Neuron (in vitro differentiated cells): ENCODE measurements around the gene POLR1C.
"Not testable (repeated sequence)": the region's sequence is repeated elsewhere in the genome, so short reads cannot be mapped to it uniquely, and the experiment has no call there.

Experiments
- H2AFZ ChIP-seq: one replicate; pipeline ENCODE4 v1.6.1; 2013; ENCODE audit warnings: low read depth, mild to moderate bottlenecking, inconsistent platforms, low read length, moderate library complexity
- H3K27me3 ChIP-seq: one replicate; pipeline ENCODE4 v1.6.1; 2013; ENCODE audit warnings: low read length; ENCODE audit not compliant: insufficient read depth
- H3K36me3 ChIP-seq: one replicate; pipeline ENCODE4 v1.6.1; 2013; ENCODE audit warnings: low read length; ENCODE audit not compliant: insufficient read depth
- H3K4me1 ChIP-seq: one replicate; pipeline ENCODE4 v1.6.1; 2013; ENCODE audit warnings: low read length; ENCODE audit not compliant: insufficient read depth
- H3K4me3 ChIP-seq: 2 replicates; pipeline ENCODE4 v1.5.1; 2013; ENCODE audit warnings: mild to moderate bottlenecking, low read length, moderate library complexity
- H3K9me3 ChIP-seq: one replicate; pipeline ENCODE4 v1.6.1; 2013; ENCODE audit warnings: low read length

Gene POLR1C

DNA sequence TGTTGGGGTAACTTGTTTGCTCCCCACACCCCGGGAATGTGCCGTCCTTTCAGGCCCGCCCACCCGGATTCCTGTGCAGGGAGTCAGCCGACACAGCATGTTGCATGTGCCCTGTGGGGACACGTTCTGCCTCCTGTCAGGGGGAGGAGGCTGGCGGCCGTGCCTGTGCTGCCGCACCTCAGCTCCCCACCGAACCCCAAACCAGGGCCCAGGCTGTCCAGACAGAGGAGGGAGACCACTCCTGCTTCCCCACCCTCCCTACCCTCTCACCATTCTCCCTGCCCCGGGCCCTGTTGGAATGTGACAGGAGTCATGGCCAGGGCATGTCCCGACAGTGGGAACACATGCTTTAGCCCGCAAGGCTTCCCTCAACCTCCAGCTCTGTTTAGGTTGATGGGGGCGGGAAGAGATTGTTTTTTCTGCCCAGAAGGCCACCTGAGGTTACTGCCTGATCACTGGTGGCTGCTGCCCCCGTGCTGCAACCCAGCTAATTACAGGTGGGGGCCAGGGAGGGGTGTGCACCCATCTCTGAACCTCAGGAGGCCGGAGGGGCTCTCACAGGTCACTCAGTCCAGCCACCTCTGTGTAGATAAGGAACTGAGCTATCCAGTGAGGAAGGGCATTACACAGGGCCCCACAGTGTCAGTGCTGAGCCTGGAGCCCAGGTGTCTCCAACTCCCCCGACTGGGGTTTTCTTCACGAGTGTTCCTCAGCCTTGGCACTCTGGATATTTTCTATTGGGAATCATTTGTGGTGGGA, 20.3 kb upstream of the POLR1C start:
- H3K36me3 ChIP-seq: peaks cover 37% of the 10 kb centered on the region
- H3K4me3 ChIP-seq: no peak overlapping the region
- H3K9me3 ChIP-seq: no peaks in the 10 kb centered on the region
- no peaks in the 10 kb centered on the region for H3K27me3 ChIP-seq
- H3K4me1 ChIP-seq: no peaks in the 10 kb centered on the region
- no peak overlapping the region for H2AFZ ChIP-seq

DNA sequence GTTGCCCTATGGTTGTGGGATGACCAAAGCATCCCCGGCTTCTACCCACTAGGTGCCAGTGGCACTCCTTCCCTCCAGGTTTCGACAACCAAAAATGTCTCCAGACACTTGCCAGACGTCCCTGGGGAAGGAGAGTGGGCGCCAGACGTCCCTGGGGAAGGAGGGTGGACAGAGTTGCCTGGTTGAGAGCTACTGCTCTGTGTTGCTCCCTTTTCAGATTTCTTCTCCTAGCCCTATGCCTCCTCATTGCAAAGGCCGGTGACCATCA, 19.8 kb upstream of the POLR1C start:
- no peaks in the 10 kb centered on the region for H3K4me1 ChIP-seq
- H3K27me3 ChIP-seq: no peaks in the 10 kb centered on the region
- no peak overlapping the region for H2AFZ ChIP-seq
- H3K4me3 ChIP-seq: no peak overlapping the region
- H3K9me3 ChIP-seq: no peaks in the 10 kb centered on the region
- H3K36me3 ChIP-seq: peaks cover 39% of the 10 kb centered on the region

DNA sequence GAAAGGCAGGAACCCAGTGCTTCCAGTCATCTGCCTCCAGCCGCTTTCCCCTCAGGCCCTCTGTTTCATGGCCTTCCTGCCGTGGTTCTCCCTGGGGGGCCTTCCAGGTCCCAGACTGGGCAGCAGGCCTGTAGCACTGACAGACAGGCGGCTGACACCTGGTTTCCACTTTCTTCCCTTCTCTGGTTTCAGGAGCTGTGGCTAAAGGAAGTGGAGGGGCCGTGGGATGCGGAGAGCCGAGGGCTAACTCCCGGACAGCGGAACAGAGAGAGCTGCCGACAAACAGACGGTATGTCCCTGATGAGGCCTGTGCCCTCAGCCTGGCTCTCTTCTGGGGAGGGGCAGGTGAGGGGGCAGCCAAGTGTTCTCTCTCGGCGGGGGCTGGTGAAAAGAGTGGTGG, 19.2 kb upstream of the POLR1C start:
- no peak overlapping the region for H3K4me3 ChIP-seq
- no peaks in the 10 kb centered on the region for H3K4me1 ChIP-seq
- no peaks in the 10 kb centered on the region for H3K27me3 ChIP-seq
- H2AFZ ChIP-seq: no peak overlapping the region
- H3K36me3 ChIP-seq: peaks cover 46% of the 10 kb centered on the region
- no peaks in the 10 kb centered on the region for H3K9me3 ChIP-seq

DNA sequence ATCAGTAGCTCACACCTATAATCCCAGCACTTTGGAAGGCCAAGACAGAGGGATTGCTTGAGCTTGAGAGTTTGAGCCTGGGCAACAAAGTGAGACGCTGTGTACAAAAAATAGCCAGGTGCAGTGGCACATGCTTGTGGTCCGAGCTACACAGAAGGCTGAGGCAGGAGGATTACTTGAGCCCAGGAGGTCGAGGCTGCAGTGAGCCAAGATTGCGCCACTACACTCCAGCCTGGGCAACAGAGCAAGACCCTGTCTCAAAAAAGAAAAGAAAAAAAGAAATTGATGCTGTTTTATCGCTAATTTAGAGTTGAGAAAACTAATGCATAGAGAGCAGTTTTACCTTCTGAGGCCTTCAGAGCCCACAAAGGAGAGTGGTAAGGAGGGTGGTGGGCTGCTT, 18.6 kb upstream of the POLR1C start:
- H3K27me3 ChIP-seq, H3K9me3 ChIP-seq, H2AFZ ChIP-seq, H3K4me3 ChIP-seq, H3K4me1 ChIP-seq: not testable (repeated sequence)
- peaks cover 52% of the 10 kb centered on the region for H3K36me3 ChIP-seq

DNA sequence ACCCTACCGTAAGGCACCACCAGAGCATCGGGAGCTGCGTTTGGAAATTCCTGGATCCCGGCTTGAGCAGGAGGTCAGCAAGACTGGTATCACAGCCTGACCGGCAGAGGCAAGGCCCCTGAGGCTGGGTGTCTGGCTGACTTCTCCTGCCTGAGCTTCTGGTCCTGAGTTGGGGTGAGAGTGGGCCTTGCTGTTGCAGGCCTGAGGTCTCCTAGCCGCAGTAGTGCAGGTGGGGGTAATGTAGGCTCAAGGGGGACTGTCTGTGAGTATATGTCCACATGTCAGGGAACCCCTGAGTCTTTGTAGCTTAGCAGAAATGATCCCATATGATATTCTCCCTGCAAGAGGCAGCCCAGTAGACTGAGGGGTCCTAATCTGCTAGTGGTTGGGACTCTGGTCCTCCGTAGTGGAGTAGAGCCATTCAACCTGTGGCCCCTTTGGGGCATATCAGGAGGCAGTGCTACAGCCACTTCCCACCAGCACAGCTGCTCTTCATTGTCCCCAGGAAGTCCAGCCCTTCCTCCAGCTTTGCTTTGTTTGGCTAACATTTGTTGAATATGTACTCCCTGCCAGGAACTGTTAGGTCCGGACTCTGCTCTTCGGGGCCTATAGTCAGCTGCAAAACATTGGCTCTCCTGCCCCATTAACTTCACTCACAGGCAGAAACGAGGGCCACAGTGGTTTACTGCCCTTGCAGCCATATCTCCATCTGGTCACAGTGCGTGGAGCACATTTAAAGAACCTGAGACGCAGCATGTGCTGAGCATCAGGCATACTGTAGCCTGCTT, 17.7 kb upstream of the POLR1C start:
- peaks cover 58% of the 10 kb centered on the region for H3K36me3 ChIP-seq
- H3K4me1 ChIP-seq: no peaks in the 10 kb centered on the region
- H3K4me3 ChIP-seq: no peak overlapping the region
- H2AFZ ChIP-seq: no peak overlapping the region
- H3K9me3 ChIP-seq: no peaks in the 10 kb centered on the region
- no peaks in the 10 kb centered on the region for H3K27me3 ChIP-seq

DNA sequence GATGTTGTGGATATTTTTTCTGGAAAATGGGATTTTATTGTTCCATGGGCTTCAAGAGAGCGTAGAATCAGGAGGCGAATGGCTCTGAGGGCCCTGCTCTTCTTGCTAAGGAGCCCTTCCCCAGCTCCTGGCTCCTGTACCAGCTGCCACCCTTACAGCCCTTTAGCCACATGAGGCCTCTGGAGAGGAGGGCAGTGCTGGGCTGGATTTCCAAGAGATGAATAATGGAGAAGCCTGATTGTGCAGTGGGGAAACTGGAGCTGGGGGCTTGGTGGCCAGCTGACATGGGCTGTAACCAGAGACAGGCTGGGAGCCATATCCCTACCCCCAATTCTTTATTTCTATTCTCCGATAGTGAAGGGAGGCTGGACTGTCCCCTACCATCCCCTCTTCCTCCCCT, 16.0 kb upstream of the POLR1C start:
- Histone ChIP-seq H3K4me3 (no peak overlapping the region), H3K36me3 (peaks cover 74% of the 10 kb centered on the region), H3K27me3 (no peaks in the 10 kb centered on the region), H3K9me3 (no peaks in the 10 kb centered on the region), H3K4me1 (no peaks in the 10 kb centered on the region), H2AFZ (no peak overlapping the region)

DNA sequence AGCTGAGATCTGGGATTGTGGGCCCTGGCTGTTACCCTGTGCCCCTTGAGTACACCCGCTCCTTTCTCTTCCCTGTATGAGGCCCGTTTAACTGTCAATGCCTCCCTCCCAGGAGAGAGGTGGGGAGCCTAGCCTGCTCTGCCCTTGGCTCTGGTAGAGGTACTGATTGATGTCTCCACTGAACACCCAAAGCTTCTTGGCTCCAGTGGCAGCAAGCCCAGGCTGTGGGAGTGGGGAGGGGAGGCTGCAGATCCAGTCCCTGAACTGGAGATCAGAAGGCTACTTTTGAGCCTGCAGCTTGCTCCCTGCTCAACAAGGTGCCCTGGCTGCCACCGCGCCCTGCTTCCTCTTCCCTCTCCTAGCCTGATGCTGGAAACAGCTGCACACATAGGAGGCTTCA, 14.2 kb upstream of the POLR1C start:
- Histone ChIP-seq H3K4me1 (peaks cover 2% of the 10 kb centered on the region), H3K27me3 (no peaks in the 10 kb centered on the region), H3K36me3 (peaks cover 72% of the 10 kb centered on the region), H3K9me3 (no peaks in the 10 kb centered on the region), H2AFZ (no peak overlapping the region), H3K4me3 (no peak overlapping the region)

DNA sequence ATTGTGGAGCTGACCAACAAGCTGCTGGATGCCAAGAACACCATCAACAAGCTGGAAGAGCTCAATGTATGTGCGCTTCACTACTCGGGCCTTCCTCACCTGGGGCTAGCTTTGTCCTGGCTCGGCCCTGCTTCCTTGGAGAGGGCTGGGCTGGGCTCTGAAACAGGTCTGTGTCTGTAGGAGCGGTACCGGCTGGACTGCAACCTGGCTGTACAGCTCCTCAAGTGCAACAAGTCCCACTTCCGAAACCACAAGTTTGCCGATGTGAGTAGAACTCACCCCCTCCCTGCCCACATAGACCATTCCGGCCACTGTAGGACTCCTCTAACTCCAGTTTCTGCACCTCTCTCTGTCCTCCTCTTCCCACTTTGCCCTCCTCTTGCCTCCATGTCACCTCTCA, 13.4 kb upstream of the POLR1C start:
- Histone ChIP-seq H3K4me3 (no peak overlapping the region), H2AFZ (no peak overlapping the region), H3K36me3 (peaks cover 65% of the 10 kb centered on the region), H3K4me1 (peaks cover 2% of the 10 kb centered on the region), H3K27me3 (no peaks in the 10 kb centered on the region), H3K9me3 (no peaks in the 10 kb centered on the region)

DNA sequence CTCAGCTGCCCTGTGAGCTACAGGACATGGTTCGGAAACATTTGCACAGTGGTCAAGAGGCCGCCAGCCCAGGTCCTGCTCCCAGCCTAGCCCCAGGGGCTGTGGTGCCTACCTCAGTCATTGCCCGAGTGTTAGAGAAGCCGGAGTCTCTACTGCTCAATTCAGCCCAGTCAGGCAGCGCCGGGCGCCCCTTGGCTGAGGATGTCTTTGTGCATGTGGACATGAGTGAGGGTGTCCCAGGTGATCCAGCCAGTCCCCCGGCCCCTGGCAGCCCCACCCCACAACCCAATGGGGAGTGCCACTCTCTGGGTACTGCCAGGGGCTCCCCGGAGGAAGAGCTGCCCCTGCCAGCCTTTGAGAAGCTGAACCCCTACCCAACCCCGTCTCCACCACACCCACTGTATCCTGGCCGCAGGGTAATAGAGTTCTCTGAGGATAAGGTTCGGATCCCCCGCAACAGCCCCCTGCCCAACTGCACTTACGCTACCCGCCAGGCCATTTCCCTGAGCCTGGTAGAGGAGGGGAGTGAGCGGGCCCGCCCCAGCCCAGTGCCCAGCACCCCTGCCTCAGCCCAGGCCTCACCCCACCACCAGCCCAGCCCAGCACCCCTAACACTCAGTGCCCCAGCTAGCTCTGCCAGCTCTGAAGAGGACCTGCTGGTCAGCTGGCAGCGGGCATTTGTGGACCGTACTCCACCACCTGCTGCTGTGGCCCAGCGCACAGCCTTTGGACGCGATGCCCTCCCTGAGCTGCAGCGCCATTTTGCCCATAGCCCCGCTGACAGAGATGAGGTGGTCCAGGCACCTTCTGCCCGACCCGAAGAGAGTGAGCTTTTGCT, 11.9 kb upstream of the POLR1C start:
- peaks cover 8% of the 10 kb centered on the region for H3K4me1 ChIP-seq
- no peak overlapping the region for H2AFZ ChIP-seq
- H3K9me3 ChIP-seq: no peaks in the 10 kb centered on the region
- peaks cover 50% of the 10 kb centered on the region for H3K36me3 ChIP-seq
- H3K27me3 ChIP-seq: no peaks in the 10 kb centered on the region
- H3K4me3 ChIP-seq: no peak overlapping the region

DNA sequence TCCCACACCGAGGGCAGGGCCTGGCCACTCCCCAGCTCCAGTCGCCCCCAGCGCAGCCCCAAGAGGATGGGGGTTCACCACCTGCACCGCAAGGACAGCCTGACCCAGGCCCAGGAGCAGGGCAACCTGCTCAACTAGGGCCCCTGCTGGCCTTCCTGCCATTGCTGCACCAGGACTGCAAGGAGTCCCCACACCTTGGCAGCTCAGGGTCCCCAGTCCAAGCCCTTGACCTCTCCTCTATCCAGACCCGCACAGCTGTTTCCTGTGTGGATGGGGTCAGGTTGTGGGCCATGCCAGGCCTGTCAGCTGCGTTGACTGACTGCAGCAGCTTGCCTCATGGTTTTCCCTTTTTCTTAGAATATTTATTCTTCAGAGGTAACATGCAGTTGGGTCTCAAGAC, 11.2 kb upstream of the POLR1C start:
- H3K9me3 ChIP-seq: no peaks in the 10 kb centered on the region
- no peak overlapping the region for H3K4me3 ChIP-seq
- no peaks in the 10 kb centered on the region for H3K27me3 ChIP-seq
- H3K4me1 ChIP-seq: peaks cover 12% of the 10 kb centered on the region
- H3K36me3 ChIP-seq: peaks cover 43% of the 10 kb centered on the region
- no peak overlapping the region for H2AFZ ChIP-seq

DNA sequence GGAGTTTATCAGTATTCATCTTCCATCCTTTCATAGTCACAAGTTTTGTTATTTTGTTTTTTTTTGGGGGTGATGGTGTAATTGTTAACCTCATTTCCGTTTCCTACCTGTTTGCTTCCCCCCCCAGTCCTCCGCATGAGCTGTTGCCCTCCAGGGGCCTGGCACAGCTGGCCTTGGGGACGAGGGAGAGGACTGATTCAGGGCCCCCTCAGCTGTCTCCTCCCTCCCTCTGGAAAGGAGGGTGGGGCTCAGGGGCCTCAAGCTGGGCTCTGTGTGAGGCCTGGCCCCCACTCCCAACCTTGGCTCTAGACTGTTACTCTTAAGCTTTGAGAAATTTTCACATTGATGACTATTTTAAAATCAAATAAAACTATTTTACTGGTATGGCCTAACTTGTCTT, 10.7 kb upstream of the POLR1C start:
- peaks cover 12% of the 10 kb centered on the region for H3K4me1 ChIP-seq
- no peak overlapping the region for H3K4me3 ChIP-seq
- no peaks in the 10 kb centered on the region for H3K27me3 ChIP-seq
- H3K9me3 ChIP-seq: no peaks in the 10 kb centered on the region
- no peak overlapping the region for H2AFZ ChIP-seq
- H3K36me3 ChIP-seq: peaks cover 40% of the 10 kb centered on the region

DNA sequence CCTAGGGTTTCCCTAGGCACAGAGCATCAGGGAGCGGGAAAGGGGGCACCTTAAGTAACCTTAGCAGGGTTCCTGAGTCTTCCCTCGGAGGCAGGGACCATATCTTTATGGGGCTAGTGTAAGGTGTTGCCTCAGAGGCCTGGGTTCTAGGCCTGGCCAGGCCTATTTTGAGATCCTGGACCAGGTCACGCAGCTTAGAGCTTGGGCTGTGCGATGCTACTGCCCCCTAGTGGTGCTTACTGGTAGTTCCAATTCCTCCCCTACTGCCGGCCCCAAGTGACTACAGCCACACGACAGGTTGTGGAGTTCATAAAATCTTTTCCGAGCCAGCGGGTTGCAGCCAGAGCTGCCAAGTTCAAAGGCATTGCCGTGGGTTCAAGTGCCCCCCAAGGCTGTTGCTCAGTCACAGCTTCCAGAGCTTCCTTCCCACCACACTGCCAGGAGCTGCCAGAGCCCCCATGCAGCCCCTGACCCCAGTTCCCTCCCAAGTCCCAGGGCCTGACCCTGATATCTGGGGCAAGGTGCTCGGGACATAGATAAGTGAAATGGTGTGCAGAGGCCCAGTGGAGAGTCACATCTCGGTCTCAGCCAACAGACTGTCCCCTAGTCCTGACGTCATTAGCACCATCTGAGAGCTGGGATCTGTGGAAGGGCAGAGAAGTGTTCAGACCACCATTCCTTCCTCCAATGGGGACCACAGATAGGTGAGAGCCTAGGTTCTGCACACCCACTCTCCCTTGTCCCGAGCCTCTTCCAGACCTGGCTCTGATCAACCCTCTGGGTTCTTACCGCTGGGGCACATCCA, 10.0 kb upstream of the POLR1C start:
- H3K4me1 ChIP-seq: peaks cover 12% of the 10 kb centered on the region
- no peak overlapping the region for H3K4me3 ChIP-seq
- H3K27me3 ChIP-seq: no peaks in the 10 kb centered on the region
- no peak overlapping the region for H2AFZ ChIP-seq
- peaks cover 44% of the 10 kb centered on the region for H3K36me3 ChIP-seq
- H3K9me3 ChIP-seq: no peaks in the 10 kb centered on the region
